IPS-18a (cell line): Measurements from ENCODE around the gene GABBR1.

Experiments
- H3K27ac ChIP-seq: one replicate; pipeline ENCODE4 v1.5.1; 2013; ENCODE audit warnings: low read length
- H3K27me3 ChIP-seq: one replicate; pipeline ENCODE4 v1.6.1; 2013; ENCODE audit warnings: mild to moderate bottlenecking, low read length; ENCODE audit not compliant: control insufficient read depth, insufficient read depth
- H3K36me3 ChIP-seq: one replicate; pipeline ENCODE4 v1.6.1; 2013; ENCODE audit warnings: low read depth, low read length; ENCODE audit not compliant: control insufficient read depth
- H3K4me1 ChIP-seq: one replicate; pipeline ENCODE4 v1.6.1; 2013; ENCODE audit warnings: low read depth, low read length; ENCODE audit not compliant: control insufficient read depth
- H3K4me3 ChIP-seq: one replicate; pipeline ENCODE4 v1.5.1; 2013; ENCODE audit warnings: low read length
- H3K9ac ChIP-seq: one replicate; pipeline ENCODE4 v1.6.1; 2013; ENCODE audit warnings: mild to moderate bottlenecking, low read length, moderate library complexity
- H3K9me3 ChIP-seq: one replicate; pipeline ENCODE4 v1.6.1; 2013; ENCODE audit warnings: low read depth, low read length; ENCODE audit not compliant: control insufficient read depth

Gene GABBR1

GRCh38 chr6:29584821-29585220 is 48.2 kb downstream of the GABBR1 start, which contains the start of gene OR2H2:
OR2H2 (plus strand) TSS chr6:29585121; CDS start chr6:29587945, 2,824 bp downstream.
- no peaks in the 10 kb centered on the region for H3K27me3 ChIP-seq
- H3K4me3 ChIP-seq, result no peak within 1 kb of the TSS
- no peaks in the 10 kb centered on the region for H3K36me3 ChIP-seq
- no peak within 1 kb of the TSS for H3K9ac ChIP-seq
- H3K9me3 ChIP-seq, result no peaks in the 10 kb centered on the region
- no peak within 1 kb of the TSS for H3K27ac ChIP-seq
- no peaks in the 10 kb centered on the region for H3K4me1 ChIP-seq

GRCh38 chr6:29577544-29577943 is 55.4 kb downstream of the GABBR1 start:
- Histone ChIP-seq H3K27ac (no peak overlapping the region), H3K4me3 (no peak overlapping the region), H3K9ac (no peak overlapping the region), H3K9me3 (no peaks in the 10 kb centered on the region), H3K36me3 (no peaks in the 10 kb centered on the region), H3K27me3 (no peaks in the 10 kb centered on the region), H3K4me1 (no peaks in the 10 kb centered on the region)

GRCh38 chr6:29576056-29576455 is 56.9 kb downstream of the GABBR1 start:
- Histone ChIP-seq H3K9me3 (no peaks in the 10 kb centered on the region), H3K9ac (no peak overlapping the region), H3K4me1 (no peaks in the 10 kb centered on the region), H3K27me3 (no peaks in the 10 kb centered on the region), H3K4me3 (no peak overlapping the region), H3K27ac (no peak overlapping the region), H3K36me3 (no peaks in the 10 kb centered on the region)

- Histone ChIP-seq H3K9me3 (no peaks in the 10 kb centered on the region), H3K4me3 (no peak overlapping the region), H3K4me1 (no peaks in the 10 kb centered on the region), H3K36me3 (no peaks in the 10 kb centered on the region), H3K27me3 (no peaks in the 10 kb centered on the region), H3K27ac (no peak overlapping the region), H3K9ac (no peak overlapping the region)
These were observed 65.0 kb downstream of the GABBR1 start for GRCh38 chr6:29567991-29568390.

GRCh38 chr6:29567541-29567940 is 65.4 kb downstream of the GABBR1 start:
- Histone ChIP-seq H3K36me3 (no peaks in the 10 kb centered on the region), H3K27me3 (no peaks in the 10 kb centered on the region), H3K4me3 (no peak overlapping the region), H3K27ac (no peak overlapping the region), H3K9me3 (no peaks in the 10 kb centered on the region), H3K9ac (no peak overlapping the region), H3K4me1 (no peaks in the 10 kb centered on the region)

GRCh38 chr6:29566856-29567255 is 66.1 kb downstream of the GABBR1 start:
- H3K9me3 ChIP-seq, result no peaks in the 10 kb centered on the region
- H3K4me1 ChIP-seq, result no peaks in the 10 kb centered on the region
- H3K9ac ChIP-seq, result no peak overlapping the region

GRCh38 chr6:29564875-29565274 is 68.1 kb downstream of the GABBR1 start:
- Histone ChIP-seq H3K27me3 (peaks cover 4% of the 10 kb centered on the region), H3K9ac (no peak overlapping the region), H3K9me3 (no peaks in the 10 kb centered on the region), H3K4me3 (no peak overlapping the region), H3K36me3 (no peaks in the 10 kb centered on the region), H3K27ac (no peak overlapping the region), H3K4me1 (peaks cover under 1% of the 10 kb centered on the region)

More at GRCh38 chr6:29566856-29567255, 66.1 kb downstream of the GABBR1 start:
- Histone ChIP-seq H3K27ac (no peak overlapping the region), H3K27me3 (no peaks in the 10 kb centered on the region), H3K4me3 (no peak overlapping the region), H3K36me3 (no peaks in the 10 kb centered on the region)

- H3K27me3 ChIP-seq, result peaks cover 10% of the 10 kb centered on the region
- no peaks in the 10 kb centered on the region for H3K9me3 ChIP-seq
- H3K4me3 ChIP-seq, result no peak overlapping the region
- H3K4me1 ChIP-seq, result peaks cover 9% of the 10 kb centered on the region
- H3K36me3 ChIP-seq, result no peaks in the 10 kb centered on the region
- H3K27ac ChIP-seq, result no peak overlapping the region
- no peak overlapping the region for H3K9ac ChIP-seq
These were observed 69.5 kb downstream of the GABBR1 start for GRCh38 chr6:29563435-29563965.

- Histone ChIP-seq H3K27me3 (peaks cover 18% of the 10 kb centered on the region), H3K27ac (no peak overlapping the region), H3K9ac (no peak overlapping the region), H3K36me3 (no peaks in the 10 kb centered on the region), H3K9me3 (no peaks in the 10 kb centered on the region), H3K4me3 (no peak overlapping the region), H3K4me1 (peaks cover 22% of the 10 kb centered on the region)
These were observed 71.3 kb downstream of the GABBR1 start for GRCh38 chr6:29561606-29562181.

GRCh38 chr6:29561091-29561490 is 71.9 kb downstream of the GABBR1 start:
- no peak overlapping the region for H3K27ac ChIP-seq
- peaks cover 24% of the 10 kb centered on the region for H3K27me3 ChIP-seq

GRCh38 chr6:29559524-29560287 is 73.3 kb downstream of the GABBR1 start, which contains the start of gene UBD:
UBD (minus strand) TSS chr6:29559732; CDS start chr6:29559701, 31 bp downstream.
- Histone ChIP-seq H3K27ac (no peak within 1 kb of the TSS), H3K4me1 (peaks cover 22% of the 10 kb centered on the region), H3K9ac (no peak within 1 kb of the TSS), H3K27me3 (peaks cover 38% of the 10 kb centered on the region), H3K9me3 (no peaks in the 10 kb centered on the region), H3K4me3 (no peak within 1 kb of the TSS), H3K36me3 (no peaks in the 10 kb centered on the region)

More at GRCh38 chr6:29561091-29561490, 71.9 kb downstream of the GABBR1 start:
- Histone ChIP-seq H3K9me3 (no peaks in the 10 kb centered on the region), H3K36me3 (no peaks in the 10 kb centered on the region), H3K4me3 (no peak overlapping the region), H3K9ac (no peak overlapping the region), H3K4me1 (peaks cover 22% of the 10 kb centered on the region)
